Measurements from ENCODE around the gene MPZL1. TPM values are rescaled to one million over a fixed set of nuclear protein-coding genes. Genes with fewer than 3 reads are reported as not detected.
"Not testable (repeated sequence)": the region's sequence is repeated elsewhere in the genome, so short reads cannot be mapped to it uniquely, and the experiment has no call there.

MPZL1 gene
- total RNA-seq, 1 experiment from 2014 or later: 71.7 TPM

GRCh38 chr1:167805041-167805556 lies 83.3 kb downstream of the MPZL1 start:
- ATAC-seq: no peak
- CTCF ChIA-PET: no interaction called here
- no peak overlapping the region for H3K27ac Mint-ChIP-seq

GRCh38 chr1:167806235-167806634 lies 84.5 kb downstream of the MPZL1 start:
- H3K9me3 Mint-ChIP-seq: peaks cover 25% of the 10 kb centered on the region
- ATAC-seq; H3K4me3 Mint-ChIP-seq; POLR2A ChIA-PET; H3K27ac Mint-ChIP-seq; H3K27me3 Mint-ChIP-seq (ENCODE audit: low read depth); H3K4me1 Mint-ChIP-seq; CTCF ChIA-PET; DNase-seq (ENCODE audit: low spot score): not testable (repeated sequence)
- H3K36me3 Mint-ChIP-seq: peaks cover 22% of the 10 kb centered on the region

More at GRCh38 chr1:167805041-167805556, 83.3 kb downstream of the MPZL1 start:
- no peak for DNase-seq (ENCODE audit: low spot score)
- Mint-ChIP-seq H3K4me3 (no peak overlapping the region), H3K4me1 (peaks cover 10% of the 10 kb centered on the region), H3K9me3 (peaks cover 25% of the 10 kb centered on the region), H3K27me3 (ENCODE audit: low read depth) (no peaks in the 10 kb centered on the region; the same call in 1 of the 2 replicates), H3K36me3 (peaks cover 22% of the 10 kb centered on the region)
- TF ChIP-seq RELA (CRISPR knock-in tag; IDR thresholded peaks at IDR 0.05; ENCODE audit: borderline replicate concordance) (no peak), ATF1 (CRISPR knock-in tag; IDR thresholded peaks at IDR 0.05) (no peak), USF1 (CRISPR knock-in tag; IDR thresholded peaks at IDR 0.05) (no peak), FOXP1 (CRISPR knock-in tag; IDR thresholded peaks at IDR 0.05; ENCODE audit: borderline replicate concordance) (no peak), E2F4 (CRISPR knock-in tag; IDR thresholded peaks at IDR 0.05; ENCODE audit: borderline replicate concordance, low read depth) (no peak), ARID4B (CRISPR knock-in tag; IDR thresholded peaks at IDR 0.05; ENCODE audit: borderline replicate concordance) (no peak), KAT7 (CRISPR knock-in tag; IDR thresholded peaks at IDR 0.05; ENCODE audit: borderline replicate concordance) (no peak), SOX15 (CRISPR knock-in tag; IDR thresholded peaks at IDR 0.05) (no peak), FOXJ3 (CRISPR knock-in tag; IDR thresholded peaks at IDR 0.05; ENCODE audit: borderline replicate concordance) (no peak), NFATC4 (CRISPR knock-in tag; IDR thresholded peaks at IDR 0.05) (no peak), SP1 (CRISPR knock-in tag; conservative IDR thresholded peaks at IDR 0.05) (no peak), ZSCAN18 (CRISPR knock-in tag; IDR thresholded peaks at IDR 0.05) (no peak), TCF7 (CRISPR knock-in tag; IDR thresholded peaks at IDR 0.05; ENCODE audit: low read depth) (no peak), MXD4 (CRISPR knock-in tag; IDR thresholded peaks at IDR 0.05; ENCODE audit: borderline replicate concordance) (no peak), JUN (CRISPR knock-in tag; IDR thresholded peaks at IDR 0.05) (no peak)
- POLR2A ChIA-PET: no interaction called here

- ATAC-seq; POLR2A ChIA-PET; DNase-seq (ENCODE audit: low spot score); H3K27me3 Mint-ChIP-seq (ENCODE audit: low read depth); H3K4me1 Mint-ChIP-seq; H3K27ac Mint-ChIP-seq; H3K4me3 Mint-ChIP-seq: not testable (repeated sequence)
- CTCF ChIA-PET: interaction anchor here (1.1 kb wide), 1 partner anchor 276 kb away, joined by 3 read pairs; no protein-coding TSS in a partner anchor
- peaks cover 22% of the 10 kb centered on the region for H3K36me3 Mint-ChIP-seq
- H3K9me3 Mint-ChIP-seq: peaks cover 23% of the 10 kb centered on the region
These were observed 84.9 kb downstream of the MPZL1 start for GRCh38 chr1:167806676-167807075.

Measured in WTC11 (cell line).